Panc1 (cell line): Measurements from ENCODE around the gene SSUH2. TPM values are rescaled to one million over a fixed set of nuclear protein-coding genes. Genes with fewer than 3 reads are reported as not detected.
"Not testable (repeated sequence)": the region's sequence is repeated elsewhere in the genome, so short reads cannot be mapped to it uniquely, and the experiment has no call there.

Experiments
- ATAC-seq: fragments of 200-7000 bp; cut with Tn5 transposase; 2 replicates; pipeline ENCODE4 v1.9.1; 2020; ENCODE audit warnings: mild to moderate bottlenecking, moderate library complexity
- BruUV-seq: library from RNA; stranded (reverse); fragments of 400-500 nt; replicated peaks from 2 replicates; lab custom pipeline; 2021; lab: Mats Ljungman, UMichigan
- CTCF ChIA-PET: fragments of 300-600 bp; sonication (Branson Sonifier 250); formaldehyde crosslinking; loops from one replicate; lab custom pipeline; 2022; ENCODE audit warnings: antibody characterized with exemption; lab: Charles Lee
- POLR2A ChIA-PET: fragments of 300-600 bp; sonication (Branson Sonifier 250); formaldehyde crosslinking; loops from one replicate; lab custom pipeline; 2022; ENCODE audit warnings: antibody characterized with exemption; lab: Charles Lee
- DNase-seq: peaks from one replicate; pipeline ENCODE4 v3.0.0-alpha.2; 2010; ENCODE audit warnings: low read depth, low spot score
- H3K27ac ChIP-seq: 2 replicates; pipeline ENCODE4 v1.5.1; 2011; ENCODE audit warnings: mild to moderate bottlenecking, low read length, inconsistent platforms
- H3K27me3 ChIP-seq: fragments of 200-500 bp; sonication (Bioruptor generic); 2 replicates; pipeline ENCODE4 v1.6.0; 2014; ENCODE audit warnings: low read length, inconsistent platforms; ENCODE audit not compliant: control insufficient read depth, insufficient read depth
- H3K36me3 ChIP-seq: fragments of 200-500 bp; sonication (Bioruptor generic); 2 replicates; pipeline ENCODE4 v1.5.1; 2014; ENCODE audit warnings: inconsistent platforms, mild to moderate bottlenecking, low read length, moderate library complexity; ENCODE audit not compliant: control insufficient read depth, insufficient read depth
- H3K4me1 ChIP-seq: 2 replicates; pipeline ENCODE4 v1.5.1; 2011; ENCODE audit warnings: inconsistent platforms, mild to moderate bottlenecking, low read length, moderate library complexity; ENCODE audit not compliant: control insufficient read depth, insufficient read depth
- H3K4me3 ChIP-seq, 2 experiments: 2 replicates each; pipeline ENCODE4 v1.5.1; 2011 to 2012; ENCODE audit warnings: low read depth in 2 of 2, low read length in 2 of 2, mild to moderate bottlenecking in 2 of 2, inconsistent platforms in 1 of 2, moderate library complexity in 1 of 2
- H3K9me3 ChIP-seq: fragments of 200-500 bp; sonication (Bioruptor generic); 2 replicates; pipeline ENCODE4 v1.5.1; 2014; ENCODE audit warnings: low read depth, mild to moderate bottlenecking, inconsistent platforms, low read length, moderate library complexity; ENCODE audit not compliant: control insufficient read depth, insufficient read depth
- CTCF ChIP-seq: fragments of 450-650 bp; IDR thresholded peaks from 2 replicates; pipeline ENCODE4 v1.5.1; 2017; ENCODE audit warnings: mild to moderate bottlenecking
- POLR2AphosphoS5 ChIP-seq: IDR thresholded peaks from 2 replicates; pipeline ENCODE4 v1.6.1; 2012; ENCODE audit warnings: mild to moderate bottlenecking, low read depth, low read length, moderate library complexity
- REST ChIP-seq, 2 experiments: IDR thresholded peaks; 2 replicates each; pipeline ENCODE4 v1.6.1; 2011 to 2012; ENCODE audit warnings: low read depth in 2 of 2, control low read depth in 1 of 2, low read length in 1 of 2, mild to moderate bottlenecking in 1 of 2, moderate library complexity in 1 of 2; ENCODE audit not compliant: insufficient read depth in 1 of 2
- SIN3A ChIP-seq: IDR thresholded peaks from 2 replicates; pipeline ENCODE4 v1.6.1; 2012; ENCODE audit warnings: low read depth, mild to moderate bottlenecking, low read length, moderate library complexity, borderline replicate concordance; ENCODE audit not compliant: insufficient read depth
- TCF7L2 ChIP-seq: IDR thresholded peaks from 2 replicates; pipeline ENCODE4 v1.6.1; 2011; ENCODE audit warnings: mild to moderate bottlenecking, low read depth, low read length, inconsistent platforms
- in situ Hi-C: cut with HindIII; loops from 2 replicates; pipeline ENCODE4 v1.10.0; 2016; ENCODE audit warnings: low sequenced_read_pairs, low pct_unique_long_range_greater_than_20kb
- intact Hi-C: fragments of 100-400 bp; cut with micrococcal nuclease; formaldehyde crosslinking; loops from one replicate; pipeline ENCODE4 v1.10.0; 2022; ENCODE audit not compliant: unreplicated experiment
- total RNA-seq: library from RNA; stranded (reverse); gene quantifications from one replicate; pipeline ENCODE4 v1.2.1, GENCODE V29; 2021; ENCODE audit not compliant: unreplicated experiment

SSUH2 gene
- total RNA-seq, 1 experiment from 2014 or later: not detected

DNA sequence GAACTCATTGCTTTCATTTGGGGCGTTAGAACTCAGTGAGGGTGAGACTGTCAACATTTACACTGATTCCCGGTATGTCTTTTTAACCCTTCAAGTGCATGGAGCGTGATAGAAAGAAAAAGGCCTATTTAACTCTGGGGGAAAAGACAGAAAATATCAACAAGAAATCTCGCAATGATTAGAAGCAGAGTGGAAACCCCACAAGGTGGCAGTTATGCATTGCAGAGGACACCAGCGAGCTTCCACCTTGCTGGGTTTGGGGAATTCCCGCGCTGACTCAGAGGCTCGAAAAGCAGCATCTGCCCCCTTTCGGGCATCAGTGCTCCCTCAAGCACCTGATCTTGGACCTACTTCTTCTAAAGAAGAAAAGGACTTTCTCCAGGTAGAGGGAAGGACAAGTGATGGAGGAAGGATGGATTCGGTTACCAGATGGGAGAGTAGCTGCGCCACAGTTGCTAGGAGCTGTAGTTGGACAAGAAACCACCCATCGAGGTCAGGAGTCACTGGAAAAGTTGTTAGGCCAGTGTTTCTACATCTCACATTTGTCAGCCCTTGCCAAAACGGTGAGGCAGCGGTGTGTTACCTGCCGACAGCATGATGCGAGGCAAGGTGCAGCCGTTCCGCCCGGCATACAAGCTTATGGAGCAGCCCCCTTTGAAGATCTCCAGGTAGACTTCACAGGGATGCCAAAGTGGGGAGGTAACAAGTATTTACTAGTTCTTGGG lies 38.4 kb upstream of the SSUH2 start:
- H3K36me3 ChIP-seq, POLR2A ChIA-PET, BruUV-seq, H3K27ac ChIP-seq, H3K27me3 ChIP-seq, intact Hi-C loops, ATAC-seq, CTCF ChIA-PET, H3K9me3 ChIP-seq, H3K4me1 ChIP-seq, DNase-seq, H3K4me3 ChIP-seq, in situ Hi-C loops: not testable (repeated sequence)
- peak; percentile 48 for TF ChIP-seq CTCF

GRCh38 chr3:8681881-8682538 lies 37.4 kb upstream of the SSUH2 start:
- H3K27me3 ChIP-seq, H3K9me3 ChIP-seq, in situ Hi-C loops, CTCF ChIA-PET, intact Hi-C loops, H3K4me3 ChIP-seq, H3K27ac ChIP-seq, BruUV-seq, DNase-seq, H3K4me1 ChIP-seq, POLR2A ChIA-PET, ATAC-seq, H3K36me3 ChIP-seq: not testable (repeated sequence)

DNA sequence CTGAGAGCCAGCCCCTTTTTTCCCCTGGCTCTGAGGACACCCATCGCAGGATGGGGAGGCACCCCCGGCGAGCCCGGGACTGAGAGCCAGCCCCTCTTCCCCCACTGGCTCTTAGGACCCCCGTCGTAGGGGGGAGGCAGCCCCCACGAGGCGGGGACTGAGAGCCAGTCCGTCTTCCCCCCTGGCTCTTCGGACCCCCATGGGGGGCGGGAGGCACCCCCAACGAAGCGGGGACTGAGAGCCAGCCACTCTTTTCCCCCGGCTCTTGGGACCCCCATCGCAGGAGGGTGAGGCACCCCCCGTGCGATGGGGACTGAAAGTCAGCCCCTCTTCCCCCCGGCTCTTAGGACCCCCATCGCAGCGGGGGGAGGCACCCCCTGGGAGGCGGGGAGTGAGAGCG lies 36.8 kb upstream of the SSUH2 start:
- no peaks in the 10 kb centered on the region for H3K36me3 ChIP-seq
- in situ Hi-C loops (no loop called here), intact Hi-C loops (no loop called here)
- peaks cover 5% of the 10 kb centered on the region; the same call in 1 of the 2 replicates for H3K4me1 ChIP-seq
- TF ChIP-seq TCF7L2 (no peak), CTCF (no peak), REST (IDR thresholded peaks at IDR 0.05; ENCODE audit: insufficient read depth in 1 of 2, low read depth in 2 of 2, low read length in 1 of 2) (no peak), POLR2AphosphoS5 (no peak), SIN3A (no peak)
- CTCF ChIA-PET: no interaction called here
- ATAC-seq (no peak), DNase-seq (no peak)
- POLR2A ChIA-PET: no interaction called here
- BruUV-seq: no TSS peak
- H3K9me3 ChIP-seq: no peaks in the 10 kb centered on the region
- no peak overlapping the region for H3K27ac ChIP-seq
- H3K27me3 ChIP-seq: no peaks in the 10 kb centered on the region
- no peak overlapping the region for H3K4me3 ChIP-seq

DNA sequence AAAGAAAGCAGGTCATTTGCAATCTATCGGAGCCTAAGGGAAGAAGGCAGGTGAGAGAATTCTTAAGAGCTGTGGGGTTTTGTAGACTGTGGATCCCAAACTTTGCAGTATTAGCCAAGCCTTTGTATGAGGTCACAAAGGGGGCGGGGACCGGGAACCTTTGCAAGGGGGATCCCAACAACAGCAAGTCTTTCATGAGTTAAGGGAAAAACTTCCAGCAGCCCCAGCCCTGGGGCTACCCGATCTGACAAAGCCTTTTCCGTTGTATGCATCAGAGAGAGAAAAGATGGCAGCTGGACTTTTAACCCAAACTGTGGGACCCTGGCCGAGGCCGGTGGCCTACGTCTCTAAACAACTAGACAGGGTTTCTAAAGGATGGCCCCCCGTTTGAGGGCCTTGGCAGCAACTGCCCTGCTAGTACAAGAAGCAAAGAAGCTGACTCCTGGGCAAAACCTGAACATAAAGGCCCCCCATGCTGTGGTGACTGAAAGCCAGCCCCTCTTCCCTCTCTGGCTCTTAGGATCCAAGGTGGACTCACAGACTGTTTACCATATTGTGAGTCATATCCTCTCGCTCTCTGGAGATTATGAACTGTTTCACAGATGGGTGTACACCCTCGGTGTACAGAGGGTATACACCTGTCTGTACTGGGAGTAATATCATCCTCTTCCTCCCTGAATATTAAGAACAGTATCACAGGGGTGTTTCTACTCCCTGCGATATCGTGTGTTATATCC lies 35.4 kb upstream of the SSUH2 start:
- H3K9me3 ChIP-seq, BruUV-seq, intact Hi-C loops, H3K27me3 ChIP-seq, H3K4me1 ChIP-seq, H3K4me3 ChIP-seq, POLR2A ChIA-PET, in situ Hi-C loops, H3K36me3 ChIP-seq, CTCF ChIA-PET, H3K27ac ChIP-seq: not testable (repeated sequence)
- DNase-seq (peak; percentile 38), ATAC-seq (peak; percentile 89)
